Mammary epithelial cell (primary cell): ENCODE results near the gene GFPT1.

ENCODE experiments used
- EZH2 ChIP-seq: IDR thresholded peaks from 2 replicates; pipeline ENCODE4 v1.6.1; 2012; ENCODE audit warnings: low read length, inconsistent platforms, borderline replicate concordance
- TF ChIP-seq, protein P1 (sequence below), 2 donors: IDR thresholded peaks in 1 of 2; conservative IDR thresholded peaks in 1 of 2; 2 replicates each; pipeline ENCODE4 v1.5.1; 2011 to 2012; ENCODE audit warnings: inconsistent platforms in 2 of 2, low read length in 2 of 2, mild to moderate bottlenecking in 2 of 2, control low read depth in 1 of 2, low read depth in 1 of 2; ENCODE audit not compliant: insufficient read depth in 1 of 2; ENCODE audit errors: extremely low read depth in 1 of 2

DNA sequence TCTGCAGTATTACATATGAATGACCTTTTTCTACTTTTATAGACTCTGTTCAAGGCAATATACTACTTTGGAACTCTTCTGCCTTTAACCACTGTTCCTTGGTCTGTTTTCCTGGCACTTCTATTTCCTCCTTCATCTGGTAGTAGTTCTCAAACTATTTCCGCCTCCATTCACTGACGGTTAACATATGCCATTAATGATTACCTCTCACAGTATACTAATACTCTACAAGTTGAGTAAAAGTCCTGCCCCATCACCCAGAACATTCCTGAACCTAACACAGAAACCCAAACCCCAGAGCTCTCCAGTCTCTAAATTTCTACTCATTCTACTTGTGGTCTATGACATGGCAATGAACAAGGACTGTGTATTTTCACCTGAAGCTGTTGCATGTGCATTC lies 4.5 kb downstream of the GFPT1 start:
- TF ChIP-seq, protein P1, sequence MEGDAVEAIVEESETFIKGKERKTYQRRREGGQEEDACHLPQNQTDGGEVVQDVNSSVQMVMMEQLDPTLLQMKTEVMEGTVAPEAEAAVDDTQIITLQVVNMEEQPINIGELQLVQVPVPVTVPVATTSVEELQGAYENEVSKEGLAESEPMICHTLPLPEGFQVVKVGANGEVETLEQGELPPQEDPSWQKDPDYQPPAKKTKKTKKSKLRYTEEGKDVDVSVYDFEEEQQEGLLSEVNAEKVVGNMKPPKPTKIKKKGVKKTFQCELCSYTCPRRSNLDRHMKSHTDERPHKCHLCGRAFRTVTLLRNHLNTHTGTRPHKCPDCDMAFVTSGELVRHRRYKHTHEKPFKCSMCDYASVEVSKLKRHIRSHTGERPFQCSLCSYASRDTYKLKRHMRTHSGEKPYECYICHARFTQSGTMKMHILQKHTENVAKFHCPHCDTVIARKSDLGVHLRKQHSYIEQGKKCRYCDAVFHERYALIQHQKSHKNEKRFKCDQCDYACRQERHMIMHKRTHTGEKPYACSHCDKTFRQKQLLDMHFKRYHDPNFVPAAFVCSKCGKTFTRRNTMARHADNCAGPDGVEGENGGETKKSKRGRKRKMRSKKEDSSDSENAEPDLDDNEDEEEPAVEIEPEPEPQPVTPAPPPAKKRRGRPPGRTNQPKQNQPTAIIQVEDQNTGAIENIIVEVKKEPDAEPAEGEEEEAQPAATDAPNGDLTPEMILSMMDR (conservative IDR thresholded peaks at IDR 0.05 in 1 of 2, IDR thresholded peaks at IDR 0.05 in 1 of 2; ENCODE audit: extremely low read depth in 1 of 2, insufficient read depth in 1 of 2, low read depth in 1 of 2, low read length in 2 of 2), result no peak
- no peak for TF ChIP-seq EZH2
